Parathyroid adenoma (tissue), 2 donors: ENCODE data around the gene CORO2A.
"Not testable (repeated sequence)": the region's sequence is repeated elsewhere in the genome, so short reads cannot be mapped to it uniquely, and the experiment has no call there.

Experiments used
- H2AFZ ChIP-seq: fragments of 300-600 bp; sonication (generic); one replicate; pipeline ENCODE4 v1.7.0; 2017; ENCODE audit warnings: antibody characterized with exemption, mild to moderate bottlenecking
- H3K27ac ChIP-seq: fragments of 300-600 bp; sonication (generic); one replicate; pipeline ENCODE4 v1.7.0; 2017
- H3K27me3 ChIP-seq: fragments of 300-600 bp; sonication (generic); one replicate; pipeline ENCODE4 v1.7.0; 2017; ENCODE audit warnings: low read length; ENCODE audit not compliant: control insufficient read depth, insufficient read depth
- H3K36me3 ChIP-seq: fragments of 300-600 bp; sonication (generic); one replicate; pipeline ENCODE4 v1.7.0; 2017; ENCODE audit warnings: low read length; ENCODE audit not compliant: control insufficient read depth, insufficient read depth
- H3K4me1 ChIP-seq: fragments of 300-600 bp; sonication (generic); one replicate; pipeline ENCODE4 v1.7.0; 2017; ENCODE audit warnings: control low read depth
- H3K4me2 ChIP-seq: fragments of 300-600 bp; sonication (generic); one replicate; pipeline ENCODE4 v1.7.0; 2017; ENCODE audit warnings: low read length
- H3K4me3 ChIP-seq: fragments of 300-600 bp; sonication (generic); one replicate; pipeline ENCODE4 v1.7.0; 2017; ENCODE audit warnings: low read depth, low read length
- H3K79me2 ChIP-seq: fragments of 300-600 bp; sonication (generic); one replicate; pipeline ENCODE4 v1.7.0; 2017; ENCODE audit warnings: control low read depth
- H3K9ac ChIP-seq: fragments of 300-600 bp; sonication (generic); one replicate; pipeline ENCODE4 v1.7.0; 2017; ENCODE audit warnings: mild to moderate bottlenecking
- H3K9me3 ChIP-seq: fragments of 300-600 bp; sonication (generic); one replicate; pipeline ENCODE4 v1.7.0; 2017; ENCODE audit warnings: low read length; ENCODE audit not compliant: control insufficient read depth
- TF ChIP-seq, protein P1 (sequence below): fragments of 300-600 bp; sonication (generic); IDR thresholded peaks from one replicate; pipeline ENCODE4 v1.7.0; 2017; ENCODE audit warnings: antibody characterized with exemption, mild to moderate bottlenecking
- donor health status: primary hyperparathyroidism.

Gene CORO2A

DNA sequence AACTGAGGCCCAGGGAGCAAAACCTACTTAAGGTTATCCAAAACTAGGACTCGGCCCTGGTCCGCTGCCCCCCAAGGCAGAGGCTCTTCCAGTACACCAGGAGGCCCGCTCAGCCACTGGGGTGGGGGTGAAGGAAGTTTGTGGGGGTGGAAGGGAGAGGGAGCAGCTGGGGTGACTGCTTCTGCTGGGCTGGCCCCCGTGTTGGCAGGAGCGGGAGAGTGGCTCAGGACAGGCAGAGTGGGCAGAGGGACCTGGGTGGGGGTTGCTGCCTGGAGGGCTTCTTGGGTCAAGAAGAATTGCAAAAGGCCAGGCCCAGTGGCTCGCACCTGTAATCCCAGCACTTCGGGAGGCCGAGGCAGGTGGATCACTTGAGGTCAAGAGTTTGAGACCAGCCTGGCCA lies 65.2 kb downstream of the CORO2A start:
- H3K27ac ChIP-seq, result no peak overlapping the region
- TF ChIP-seq, protein P1, sequence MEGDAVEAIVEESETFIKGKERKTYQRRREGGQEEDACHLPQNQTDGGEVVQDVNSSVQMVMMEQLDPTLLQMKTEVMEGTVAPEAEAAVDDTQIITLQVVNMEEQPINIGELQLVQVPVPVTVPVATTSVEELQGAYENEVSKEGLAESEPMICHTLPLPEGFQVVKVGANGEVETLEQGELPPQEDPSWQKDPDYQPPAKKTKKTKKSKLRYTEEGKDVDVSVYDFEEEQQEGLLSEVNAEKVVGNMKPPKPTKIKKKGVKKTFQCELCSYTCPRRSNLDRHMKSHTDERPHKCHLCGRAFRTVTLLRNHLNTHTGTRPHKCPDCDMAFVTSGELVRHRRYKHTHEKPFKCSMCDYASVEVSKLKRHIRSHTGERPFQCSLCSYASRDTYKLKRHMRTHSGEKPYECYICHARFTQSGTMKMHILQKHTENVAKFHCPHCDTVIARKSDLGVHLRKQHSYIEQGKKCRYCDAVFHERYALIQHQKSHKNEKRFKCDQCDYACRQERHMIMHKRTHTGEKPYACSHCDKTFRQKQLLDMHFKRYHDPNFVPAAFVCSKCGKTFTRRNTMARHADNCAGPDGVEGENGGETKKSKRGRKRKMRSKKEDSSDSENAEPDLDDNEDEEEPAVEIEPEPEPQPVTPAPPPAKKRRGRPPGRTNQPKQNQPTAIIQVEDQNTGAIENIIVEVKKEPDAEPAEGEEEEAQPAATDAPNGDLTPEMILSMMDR, result no peak
- H3K36me3 ChIP-seq, result no peaks in the 10 kb centered on the region

DNA sequence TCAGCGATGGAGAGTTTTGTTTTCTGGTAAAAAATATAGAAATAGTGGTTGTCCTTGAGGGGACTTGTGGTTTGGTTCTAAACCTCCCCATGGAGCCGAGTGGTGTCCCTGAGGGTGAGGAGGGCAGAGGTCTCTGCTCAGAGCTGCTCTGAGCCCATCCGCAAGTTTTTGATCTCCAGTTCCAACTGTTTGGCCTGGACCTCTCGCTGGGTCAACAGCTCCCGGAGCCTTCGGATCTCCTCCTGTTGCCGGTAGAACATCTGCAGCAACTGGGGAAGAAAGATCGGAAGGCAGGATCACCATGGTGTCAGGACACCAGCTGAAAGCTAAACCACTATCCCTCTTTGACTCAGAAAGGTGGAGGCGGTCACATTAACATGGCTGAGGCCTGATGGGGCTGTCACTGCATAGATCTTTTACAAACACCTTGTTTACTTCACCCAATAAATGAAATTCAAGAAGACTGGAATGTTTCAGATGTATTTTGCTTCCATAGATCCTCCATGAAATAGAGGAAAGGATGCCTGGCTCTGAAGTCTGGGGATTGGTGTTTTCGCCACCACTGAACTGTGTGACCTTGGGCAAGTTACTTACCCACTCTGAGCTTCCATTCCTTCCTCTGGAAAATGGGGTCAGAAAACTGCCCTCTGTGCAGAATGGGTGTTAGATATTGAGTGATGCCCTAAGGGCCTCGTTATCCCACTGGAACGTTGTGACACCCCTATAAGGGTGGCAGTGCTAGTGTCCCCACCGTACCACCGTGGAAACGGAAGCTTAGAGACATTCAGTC lies 67.6 kb downstream of the CORO2A start:
- no peak overlapping the region for H3K4me2 ChIP-seq
- no peak overlapping the region for H3K9ac ChIP-seq
- H3K36me3 ChIP-seq, result no peaks in the 10 kb centered on the region
- no peaks in the 10 kb centered on the region for H3K79me2 ChIP-seq
- H3K27me3 ChIP-seq, result no peaks in the 10 kb centered on the region
- H3K4me1 ChIP-seq, result peaks cover 2% of the 10 kb centered on the region
- no peak overlapping the region for H3K27ac ChIP-seq
- H3K9me3 ChIP-seq, result no peaks in the 10 kb centered on the region
- H3K4me3 ChIP-seq, result no peak overlapping the region
- H2AFZ ChIP-seq, result no peak overlapping the region
- TF ChIP-seq, protein P1, result no peak

More for the DNA sequence above, 65.2 kb downstream of the CORO2A start:
- H3K9ac ChIP-seq, result no peak overlapping the region
- H3K27me3 ChIP-seq, result no peaks in the 10 kb centered on the region
- H3K4me1 ChIP-seq, result no peaks in the 10 kb centered on the region
- no peaks in the 10 kb centered on the region for H3K79me2 ChIP-seq
- no peaks in the 10 kb centered on the region for H3K9me3 ChIP-seq
- no peak overlapping the region for H2AFZ ChIP-seq
- no peak overlapping the region for H3K4me2 ChIP-seq
- no peak overlapping the region for H3K4me3 ChIP-seq

DNA sequence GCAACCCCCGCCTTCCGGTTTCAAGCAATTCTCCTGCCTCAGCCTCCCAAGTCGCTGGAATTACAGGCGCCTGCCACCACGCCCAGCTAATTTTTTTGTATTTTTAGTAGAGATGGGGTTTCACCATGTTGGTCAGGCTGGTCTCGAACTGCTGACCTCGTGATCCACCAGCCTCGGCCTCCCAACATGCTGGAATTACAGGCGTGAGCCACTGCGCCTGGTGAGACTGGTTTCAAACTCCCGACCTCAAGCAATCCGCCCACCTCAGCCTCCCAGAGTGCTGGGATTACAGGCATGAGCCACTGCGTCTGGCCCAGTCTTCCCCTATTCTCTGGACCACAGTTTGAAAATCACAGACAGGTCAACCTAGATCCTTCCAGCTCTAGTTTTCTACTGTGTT lies 68.3 kb downstream of the CORO2A start:
- not testable (repeated sequence) for H3K4me2 ChIP-seq, H3K79me2 ChIP-seq, H3K4me1 ChIP-seq, H3K27ac ChIP-seq, H3K9ac ChIP-seq, H3K36me3 ChIP-seq, H3K9me3 ChIP-seq, H3K4me3 ChIP-seq, H3K27me3 ChIP-seq, H2AFZ ChIP-seq

DNA sequence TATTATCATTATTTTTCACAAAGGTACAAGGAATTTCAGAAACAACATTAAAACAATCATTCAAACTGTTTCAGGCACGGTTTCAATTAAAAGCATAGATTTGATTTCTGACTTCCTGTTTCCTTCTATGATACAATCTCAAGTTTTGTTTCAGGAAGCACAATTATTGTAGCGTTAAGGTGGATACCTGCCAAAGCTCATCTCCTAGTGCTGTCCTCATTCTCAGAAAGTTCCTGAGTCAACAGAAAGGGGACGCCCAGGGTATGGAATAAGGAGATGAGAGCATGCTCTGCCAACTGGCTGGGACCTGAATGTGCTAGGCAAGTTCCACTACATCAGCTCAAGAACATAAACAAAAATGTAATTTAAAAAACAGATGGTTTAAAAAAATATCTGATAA lies 71.4 kb downstream of the CORO2A start:
- H3K27me3 ChIP-seq, result no peaks in the 10 kb centered on the region
- no peaks in the 10 kb centered on the region for H3K79me2 ChIP-seq
- TF ChIP-seq, protein P1, result peak; percentile 28
- no peak overlapping the region for H3K4me3 ChIP-seq
- H3K4me1 ChIP-seq, result peaks cover 2% of the 10 kb centered on the region
- no peak overlapping the region for H3K9ac ChIP-seq
- H3K4me2 ChIP-seq, result peak overlapping the region; percentile 47
- H3K36me3 ChIP-seq, result no peaks in the 10 kb centered on the region
- no peak overlapping the region for H2AFZ ChIP-seq
- H3K9me3 ChIP-seq, result no peaks in the 10 kb centered on the region
- H3K27ac ChIP-seq, result peak overlapping the region; percentile 62

DNA sequence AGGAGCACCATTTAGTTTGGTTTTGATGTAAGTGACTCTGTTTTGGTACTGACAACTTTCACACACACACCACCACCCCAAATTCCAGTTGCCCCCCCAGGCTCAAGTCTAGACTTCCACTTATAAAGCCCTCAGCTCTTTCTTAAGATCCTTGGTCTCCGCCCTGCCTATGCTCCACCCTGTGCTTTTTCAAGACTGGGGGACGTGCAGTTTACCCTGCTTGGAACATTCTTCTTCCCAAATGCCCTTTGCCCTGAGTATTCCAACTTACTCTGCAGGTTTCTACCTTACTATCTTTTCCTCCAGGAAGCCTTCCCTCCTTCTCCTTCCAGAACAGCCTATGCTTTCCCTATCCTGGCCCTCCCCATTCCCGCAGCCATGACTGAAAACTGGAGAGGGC lies 72.0 kb downstream of the CORO2A start:
- Histone ChIP-seq H3K27me3 (no peaks in the 10 kb centered on the region), H3K4me1 (peaks cover 2% of the 10 kb centered on the region), H3K36me3 (no peaks in the 10 kb centered on the region), H2AFZ (peak overlapping the region; percentile 35), H3K9ac (no peak overlapping the region), H3K4me2 (peak overlapping the region; percentile 47), H3K9me3 (no peaks in the 10 kb centered on the region), H3K4me3 (no peak overlapping the region), H3K27ac (peak overlapping the region; percentile 62), H3K79me2 (no peaks in the 10 kb centered on the region)
- TF ChIP-seq, protein P1, result no peak
